HEK293T (cell line): ENCODE data around the gene FUCA2.

Source experiments
- BHLHE40 ChIP-seq: fragments of 450-650 bp; IDR thresholded peaks from 2 replicates; pipeline ENCODE4 v1.6.1; 2016; ENCODE audit warnings: mild to moderate bottlenecking, moderate library complexity, borderline replicate concordance
- FOXA1 ChIP-seq: fragments of 450-650 bp; IDR thresholded peaks from 2 replicates; pipeline ENCODE4 v1.6.1; 2016; ENCODE audit warnings: mild to moderate bottlenecking
- FOXM1 ChIP-seq: fragments of 450-650 bp; IDR thresholded peaks from 2 replicates; pipeline ENCODE4 v1.6.1; 2017; ENCODE audit warnings: mild to moderate bottlenecking, borderline replicate concordance
- HDGF ChIP-seq: fragments of 450-650 bp; IDR thresholded peaks from 2 replicates; pipeline ENCODE4 v1.6.1; 2017; ENCODE audit warnings: antibody characterized with exemption, borderline replicate concordance
- L3MBTL2 ChIP-seq: fragments of 450-650 bp; conservative IDR thresholded peaks from 2 replicates; pipeline ENCODE4 v1.6.1; 2016; ENCODE audit warnings: mild to moderate bottlenecking
- SP1 ChIP-seq: fragments of 450-650 bp; IDR thresholded peaks from 2 replicates; pipeline ENCODE4 v1.6.1; 2017
- SUZ12 ChIP-seq: fragments of 450-650 bp; IDR thresholded peaks from 2 replicates; pipeline ENCODE4 v1.6.1; 2016; ENCODE audit warnings: mild to moderate bottlenecking
- TARDBP ChIP-seq: fragments of 450-650 bp; IDR thresholded peaks from 2 replicates; pipeline ENCODE4 v1.6.1; 2016
- ZNF384 ChIP-seq: fragments of 450-650 bp; IDR thresholded peaks from 2 replicates; pipeline ENCODE4 v1.6.1; 2016

DNA sequence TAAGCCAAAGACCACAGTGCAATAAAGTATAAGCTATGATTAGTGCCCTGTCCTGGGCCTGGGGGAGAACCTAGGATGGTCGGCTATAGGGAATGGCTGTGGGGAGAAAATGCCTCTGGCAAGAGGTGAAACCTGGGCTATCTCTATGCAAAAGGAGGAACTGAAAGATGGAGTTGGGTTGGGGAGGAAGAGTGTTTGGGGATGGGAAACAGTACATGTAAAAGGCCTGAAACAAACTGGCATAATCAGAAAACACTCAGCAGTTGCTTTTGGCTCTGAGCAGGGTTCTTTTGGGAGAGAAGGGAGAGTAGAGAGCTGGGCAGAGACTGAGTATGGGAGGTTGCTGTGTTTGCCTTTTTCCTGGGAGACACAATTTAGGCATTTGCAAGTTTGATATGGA is 31.9 kb upstream of the FUCA2 start:
- no peak for TF ChIP-seq TARDBP
- TF ChIP-seq BHLHE40 = no peak
- TF ChIP-seq SUZ12 = no peak
- TF ChIP-seq SP1 = no peak
- TF ChIP-seq ZNF384 = no peak
- TF ChIP-seq HDGF = no peak
- no peak for TF ChIP-seq FOXM1
- TF ChIP-seq FOXA1 = no peak
- TF ChIP-seq L3MBTL2 = no peak
